GM12878 (cell line): ENCODE data around the gene FAM219A. TPM values are rescaled to one million over a fixed set of nuclear protein-coding genes. Genes with fewer than 3 reads are reported as not detected.

ENCODE experiments used
- ATAC-seq: fragments of 200-7000 bp; cut with Tn5 transposase; 3 replicates; pipeline ENCODE4 v1.9.1; 2020; ENCODE audit warnings: mild to moderate bottlenecking, moderate library complexity
- BruUV-seq: library from RNA; stranded (reverse); fragments of 400-500 nt; replicated peaks from 2 replicates; lab custom pipeline; 2021; lab: Mats Ljungman, UMichigan
- CTCF ChIA-PET: fragments of 300-600 bp; sonication (Branson Sonifier 250); formaldehyde crosslinking; extraction: SDS; loops from one replicate; lab custom pipeline; 2021; ENCODE audit warnings: inconsistent platforms; lab: Yijun Ruan, JAX
- POLR2A ChIA-PET: fragments of 350-600 bp; formaldehyde crosslinking; extraction: SDS; loops from one replicate; lab custom pipeline; 2021; ENCODE audit warnings: inconsistent platforms; lab: Charles Lee
- RAD21 ChIA-PET: fragments of 300-600 bp; sonication (Branson Sonifier 250); formaldehyde crosslinking; loops from one replicate; lab custom pipeline; 2023; ENCODE audit warnings: antibody characterized with exemption; ENCODE audit not compliant: unreplicated experiment; lab: Charles Lee
- SMC1A ChIA-PET: fragments of 300-600 bp; sonication (Branson Sonifier 250); formaldehyde crosslinking; loops from one replicate; lab custom pipeline; 2023; ENCODE audit not compliant: unreplicated experiment, uncharacterized antibody; lab: Charles Lee
- DNase-seq: peaks from one replicate; pipeline ENCODE4 v3.0.0-alpha.2; 2011; ENCODE audit warnings: low read depth, low spot score
- FAIRE-seq: peaks from 3 replicates; lab custom pipeline; 2011; peaks lifted over from hg19 to GRCh38; lab: Jason Lieb, UNC
- H2AFZ ChIP-seq: 2 replicates; pipeline ENCODE4 v1.6.0; 2011; ENCODE audit warnings: low read depth, low read length, control low read depth; ENCODE audit not compliant: control insufficient read depth
- H3K27ac ChIP-seq: 2 replicates; pipeline ENCODE4 v1.5.1; 2011; ENCODE audit warnings: control low read depth; ENCODE audit not compliant: control insufficient read depth, insufficient read depth
- H3K27me3 ChIP-seq, 2 experiments: replicated peaks in 1 of 2; 2 replicates each; pipeline versions ENCODE4 v1.6.0 to v1.6.1; 2011; ENCODE audit warnings: low read length in 1 of 2; ENCODE audit not compliant: control insufficient read depth in 2 of 2, insufficient read depth in 2 of 2
- H3K36me3 ChIP-seq, 2 experiments: 2 replicates each; pipeline ENCODE4 v1.5.1; 2011; ENCODE audit warnings: low read length in 1 of 2; ENCODE audit not compliant: control insufficient read depth in 2 of 2, insufficient read depth in 2 of 2
- H3K4me1 ChIP-seq: 2 replicates; pipeline ENCODE4 v1.6.1; 2011; ENCODE audit warnings: mild to moderate bottlenecking, low read length, moderate library complexity, mixed read lengths; ENCODE audit not compliant: control insufficient read depth, insufficient read depth
- H3K4me2 ChIP-seq: 2 replicates; pipeline ENCODE4 v1.6.0; 2011; ENCODE audit warnings: control low read depth; ENCODE audit not compliant: control insufficient read depth, insufficient read depth
- H3K4me3 ChIP-seq: fragments of 200-600 bp; sonication (generic); 2 replicates; pipeline ENCODE4 v1.5.1; 2016
- H3K79me2 ChIP-seq: 2 replicates; pipeline ENCODE4 v1.6.0; 2011; ENCODE audit warnings: low read length; ENCODE audit not compliant: control insufficient read depth, insufficient read depth
- H3K9ac ChIP-seq: 2 replicates; pipeline ENCODE4 v1.8.0; 2011; ENCODE audit warnings: low read length, control low read depth, mixed read lengths; ENCODE audit not compliant: control insufficient read depth, insufficient read depth
- H3K9me3 ChIP-seq: replicated peaks from 3 replicates; pipeline ENCODE4 v1.5.1; 2011; ENCODE audit warnings: mild to moderate bottlenecking, low read length; ENCODE audit not compliant: control insufficient read depth, insufficient read depth
- H4K20me1 ChIP-seq: 2 replicates; pipeline ENCODE4 v1.6.0; 2011; ENCODE audit not compliant: control insufficient read depth, insufficient read depth
- CTCF ChIP-seq, 3 experiments: IDR thresholded peaks in 2 of 3; conservative IDR thresholded peaks in 1 of 3; 2 replicates each; pipeline ENCODE4 v1.5.1; 2011; ENCODE audit warnings: low read depth in 3 of 3, low read length in 3 of 3, mild to moderate bottlenecking in 3 of 3, control low read depth in 2 of 3, moderate library complexity in 2 of 3, inconsistent platforms in 1 of 3, mixed read lengths in 1 of 3; ENCODE audit not compliant: control insufficient read depth in 2 of 3, insufficient read depth in 1 of 3; ENCODE audit errors: extremely low read depth in 1 of 3
- E4F1 ChIP-seq: fragments of 450-650 bp; IDR thresholded peaks from 2 replicates; pipeline ENCODE4 v1.6.1; 2018; ENCODE audit warnings: borderline replicate concordance, mild to moderate bottlenecking; ENCODE audit not compliant: partially characterized antibody
- GABPA ChIP-seq: IDR thresholded peaks from 2 replicates; pipeline ENCODE4 v1.6.1; 2014; ENCODE audit warnings: antibody characterized with exemption, low read depth, mild to moderate bottlenecking, inconsistent platforms
- WGBS: methylation state at CpG from one replicate; pipeline ENCODE4 v1.1.6; 2016; ENCODE audit warnings: low lambda C conversion rate; ENCODE audit not compliant: insufficient replicate concordance, insufficient coverage; ENCODE audit errors: missing lambda C conversion rate; 5-methylcytosine and 5-hydroxymethylcytosine counted together
- in situ Hi-C: fragments of 300-500 bp; cut with MboI; formaldehyde crosslinking; loops from 9 replicates; pipeline ENCODE4 v1.14.3; 2018; ENCODE audit warnings: mixed read lengths
- intact Hi-C: fragments of 100-400 bp; cut with micrococcal nuclease; formaldehyde crosslinking; loops from one replicate; pipeline ENCODE4 v1.14.2; 2022; ENCODE audit not compliant: unreplicated experiment
- polyA plus RNA-seq, 11 experiments: library from polyadenylated mRNA; depleted of rRNA in 4 of 11; unstranded in 6 of 11; stranded (reverse) in 5 of 11; fragments of >200 nt; fragmentation: Nextera tagmentation in 4 of 11; fragmentation: Illumina TruSeq in 1 of 11; extraction: Ambion mirVana in 4 of 11; extraction: Trizol in 1 of 11; gene quantifications; 1 replicate in 1 of 11; 2 replicates in 10 of 11; pipeline versions ENCODE4 v1.2.1 to v1.2.3, GENCODE V29; 2011 to 2016; ENCODE audit warnings: inconsistent platforms in 2 of 11, missing spikeins in 2 of 11, low read depth in 1 of 11
- total RNA-seq, 4 experiments: library from RNA; depleted of rRNA in 3 of 4; stranded (reverse); fragments of >200 nt in 3 of 4; fragmentation: Illumina TruSeq in 1 of 4; extraction: Trizol in 1 of 4; gene quantifications; 2 replicates each; pipeline versions ENCODE4 v1.2.1 to v1.2.3, GENCODE V29; 2013 to 2021

The FAM219A gene
- total and polyA plus RNA-seq, 10 of the 15 experiments (the other 5 are each of a cell fraction or from before 2014, with no cell fraction given), result 0.11 to 2.0 (median 0.71) TPM

- ATAC-seq, result peak; percentile 61
- in situ Hi-C loops, result no loop called here
- Histone ChIP-seq H3K36me3 (no peaks in the 10 kb centered on the region), H3K9me3 (no peaks in the 10 kb centered on the region; the same call in 2 of the 3 replicates), H2AFZ (peak overlapping the region; percentile 92), H3K27me3 (peaks cover 2% of the 10 kb centered on the region in 2 experiments; a peak in 3 of 4 replicates), H4K20me1 (no peaks in the 10 kb centered on the region), H3K9ac (peak overlapping the region; percentile 37; the same call in 1 of the 2 replicates), H3K4me2 (peak overlapping the region; percentile 99), H3K4me3 (peak overlapping the region; percentile 68), H3K4me1 (peaks cover 19% of the 10 kb centered on the region), H3K79me2 (no peaks in the 10 kb centered on the region), H3K27ac (no peak overlapping the region)
- no peak for DNase-seq
- no peak for TF ChIP-seq GABPA
- TF ChIP-seq E4F1, result no peak
- peak in 1 of 3 experiments; percentile 17; a peak in 2 of 6 replicates for TF ChIP-seq CTCF (IDR thresholded peaks at IDR 0.05 in 2 of 3, conservative IDR thresholded peaks at IDR 0.05 in 1 of 3; ENCODE audit: control insufficient read depth in 2 of 3, extremely low read depth in 1 of 3, insufficient read depth in 1 of 3, low read depth in 3 of 3, low read length in 3 of 3)
- intact Hi-C loops, result loop anchor here (5.0 kb wide), 1 partner anchor 124 kb away; no protein-coding TSS in a partner anchor
- BruUV-seq, result no TSS peak
- ChIA-PET POLR2A (no interaction called here), SMC1A (interaction anchor here (0.8 to 8.7 kb wide), 2 partner anchors 15 to 43 kb away, joined by 3 to 73 read pairs; no protein-coding TSS in a partner anchor), CTCF (interaction anchor here (0.8 to 7.9 kb wide), 5 partner anchors 28 to 258 kb away, joined by 3 to 134 read pairs (median 4); no protein-coding TSS in a partner anchor), RAD21 (interaction anchor here (1.8 kb wide), 1 partner anchor 43 kb away, joined by 7 read pairs; no protein-coding TSS in a partner anchor)
- no peak for FAIRE-seq
- 5% methylated on average over 22 of the region's 22 CpGs for WGBS
Observed at GRCh38 chr9:34375901-34376595, 82.3 kb downstream of the FAM219A start.
